ENCODE measurements around the gene KLC3. TPM values are rescaled to one million over a fixed set of nuclear protein-coding genes. Genes with fewer than 3 reads are reported as not detected.

Gene KLC3
- total RNA-seq, 2 donors from 2014 or later, result not detected

GRCh38 chr19:45344621-45345505 is 4.3 kb downstream of the KLC3 start:
- H3K4me1 ChIP-seq (ENCODE audit: control insufficient read depth in 1 of 2, low read depth in 2 of 2), result peaks cover 7% of the 10 kb centered on the region in 2 donors
- TF ChIP-seq CTCF (IDR thresholded peaks at IDR 0.05), result no peak
- no peaks in the 10 kb centered on the region for H3K9me3 ChIP-seq
- ATAC-seq (ENCODE audit: insufficient number of reproducible peaks, low FRiP score, low read depth) (no peak), DNase-seq (ENCODE audit: low spot score) (no peak)
- no peak overlapping the region for H3K27ac ChIP-seq
- peaks cover 8% of the 10 kb centered on the region for H3K27me3 ChIP-seq (replicated peaks; ENCODE audit: insufficient read depth)
- no peak overlapping the region for H3K4me3 ChIP-seq
- H3K36me3 ChIP-seq, result no peaks in the 10 kb centered on the region

- Histone ChIP-seq H3K27me3 (replicated peaks; ENCODE audit: insufficient read depth) (peaks cover 3% of the 10 kb centered on the region), H3K4me3 (no peak overlapping the region), H3K36me3 (no peaks in the 10 kb centered on the region), H3K9me3 (no peaks in the 10 kb centered on the region), H3K4me1 (ENCODE audit: control insufficient read depth in 1 of 2, low read depth in 2 of 2) (peaks cover 5% of the 10 kb centered on the region in 2 donors), H3K27ac (no peak overlapping the region)
- no peak for TF ChIP-seq CTCF (IDR thresholded peaks at IDR 0.05)
- no peak for DNase-seq (ENCODE audit: low spot score)
- ATAC-seq (ENCODE audit: insufficient number of reproducible peaks, low FRiP score, low read depth), result no peak
Measured at GRCh38 chr19:45345506-45345860, 4.9 kb downstream of the KLC3 start.

GRCh38 chr19:45346449-45346848 is 5.9 kb downstream of the KLC3 start:
- ATAC-seq (ENCODE audit: insufficient number of reproducible peaks, low FRiP score, low read depth), result no peak
- no peak for DNase-seq (ENCODE audit: low spot score)
- H3K4me1 ChIP-seq (ENCODE audit: control insufficient read depth in 1 of 2, low read depth in 2 of 2), result no peaks in the 10 kb centered on the region
- no peaks in the 10 kb centered on the region for H3K27me3 ChIP-seq (replicated peaks; ENCODE audit: insufficient read depth)
- TF ChIP-seq CTCF (IDR thresholded peaks at IDR 0.05), result no peak
- no peaks in the 10 kb centered on the region for H3K36me3 ChIP-seq
- H3K9me3 ChIP-seq, result no peaks in the 10 kb centered on the region
- no peak overlapping the region for H3K27ac ChIP-seq
- no peak overlapping the region for H3K4me3 ChIP-seq

GRCh38 chr19:45347570-45348366 is 7.2 kb downstream of the KLC3 start:
- Histone ChIP-seq H3K27me3 (replicated peaks; ENCODE audit: insufficient read depth) (no peaks in the 10 kb centered on the region), H3K9me3 (no peaks in the 10 kb centered on the region), H3K36me3 (peaks cover 5% of the 10 kb centered on the region), H3K4me3 (no peak overlapping the region), H3K4me1 (ENCODE audit: control insufficient read depth in 1 of 2, low read depth in 2 of 2) (no peaks in the 10 kb centered on the region), H3K27ac (no peak overlapping the region)
- no peak for DNase-seq (ENCODE audit: low spot score)
- ATAC-seq (ENCODE audit: insufficient number of reproducible peaks, low FRiP score, low read depth), result no peak
- no peak for TF ChIP-seq CTCF (IDR thresholded peaks at IDR 0.05)

- DNase-seq (ENCODE audit: low spot score), result no peak
- H3K27ac ChIP-seq, result no peak overlapping the region
- peaks cover 5% of the 10 kb centered on the region for H3K36me3 ChIP-seq
- no peaks in the 10 kb centered on the region for H3K27me3 ChIP-seq (replicated peaks; ENCODE audit: insufficient read depth)
- no peaks in the 10 kb centered on the region for H3K4me1 ChIP-seq (ENCODE audit: control insufficient read depth in 1 of 2, low read depth in 2 of 2)
- no peak for TF ChIP-seq CTCF (IDR thresholded peaks at IDR 0.05)
- no peak overlapping the region for H3K4me3 ChIP-seq
- ATAC-seq (ENCODE audit: insufficient number of reproducible peaks, low FRiP score, low read depth), result no peak
- H3K9me3 ChIP-seq, result no peaks in the 10 kb centered on the region
Measured at GRCh38 chr19:45348367-45349125, 8.0 kb downstream of the KLC3 start.
